Measurements from ENCODE around the gene POLE4. TPM values are rescaled to one million over a fixed set of nuclear protein-coding genes. Genes with fewer than 3 reads are reported as not detected.
A peak's percentile ranks its signal among the peaks of the same experiment; 100 is the strongest.

Gene POLE4
- polyA plus RNA-seq, 3 donors: 18.6 to 79.0 (median 58.6) TPM

DNA sequence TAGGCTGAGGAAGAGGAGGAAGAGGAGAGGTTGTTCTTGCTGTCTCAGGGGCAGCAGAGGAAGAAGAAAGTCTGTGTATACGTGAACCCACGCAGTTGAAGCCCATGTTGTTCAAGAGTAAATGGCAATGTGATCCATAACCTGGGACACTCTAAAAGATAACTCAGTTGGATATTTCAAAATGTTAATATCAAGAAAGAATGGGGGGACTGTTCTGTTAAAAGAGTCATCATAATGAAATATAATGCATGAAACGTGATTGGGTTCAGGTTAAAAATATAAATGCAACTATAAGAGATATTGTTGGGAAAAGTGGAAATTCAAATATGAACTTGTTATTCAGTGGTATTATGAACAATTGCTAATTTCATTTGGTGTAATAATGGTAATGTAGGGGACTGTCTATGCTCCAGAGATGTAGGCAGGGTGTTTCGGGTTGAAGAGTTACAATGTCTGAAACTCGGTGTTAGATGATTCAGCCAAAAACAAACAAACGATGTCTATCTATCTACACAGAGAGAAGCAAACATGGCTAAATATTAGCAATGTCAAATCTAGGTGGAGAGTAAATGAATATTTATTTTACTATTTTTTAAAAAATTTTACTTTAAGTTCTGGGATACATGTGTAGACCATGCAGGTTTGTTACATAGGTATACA is 21.1 kb upstream of the POLE4 start:
- 90 to 94% (median 94%) methylated on average over 6 of the region's 6 CpGs for WGBS, 3 donors
- H3K27ac ChIP-seq (ENCODE audit: low read depth, low read length): no peak overlapping the region

DNA sequence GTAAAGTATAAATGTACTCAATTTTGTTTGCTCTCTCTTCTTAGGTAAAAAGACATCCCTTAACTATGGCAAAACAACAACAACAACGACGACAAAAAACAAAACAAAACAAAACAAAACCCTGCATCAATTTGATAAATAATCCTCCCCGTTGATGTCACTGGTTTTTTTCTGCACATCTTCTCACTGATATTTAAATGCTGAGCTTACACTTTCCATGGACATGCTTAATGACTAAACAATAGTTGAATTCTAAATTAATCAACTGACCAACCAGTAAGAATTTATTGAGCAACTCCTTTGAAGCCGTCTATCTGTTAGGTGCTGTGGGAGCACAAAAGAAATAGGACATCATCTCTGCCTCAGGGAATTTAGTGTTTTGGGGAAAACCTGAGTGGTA is 20.2 kb upstream of the POLE4 start:
- 89 to 96% (median 96%) methylated on average over 4 of the region's 4 CpGs for WGBS, 3 donors
- H3K27ac ChIP-seq (ENCODE audit: low read depth, low read length): no peak overlapping the region

DNA sequence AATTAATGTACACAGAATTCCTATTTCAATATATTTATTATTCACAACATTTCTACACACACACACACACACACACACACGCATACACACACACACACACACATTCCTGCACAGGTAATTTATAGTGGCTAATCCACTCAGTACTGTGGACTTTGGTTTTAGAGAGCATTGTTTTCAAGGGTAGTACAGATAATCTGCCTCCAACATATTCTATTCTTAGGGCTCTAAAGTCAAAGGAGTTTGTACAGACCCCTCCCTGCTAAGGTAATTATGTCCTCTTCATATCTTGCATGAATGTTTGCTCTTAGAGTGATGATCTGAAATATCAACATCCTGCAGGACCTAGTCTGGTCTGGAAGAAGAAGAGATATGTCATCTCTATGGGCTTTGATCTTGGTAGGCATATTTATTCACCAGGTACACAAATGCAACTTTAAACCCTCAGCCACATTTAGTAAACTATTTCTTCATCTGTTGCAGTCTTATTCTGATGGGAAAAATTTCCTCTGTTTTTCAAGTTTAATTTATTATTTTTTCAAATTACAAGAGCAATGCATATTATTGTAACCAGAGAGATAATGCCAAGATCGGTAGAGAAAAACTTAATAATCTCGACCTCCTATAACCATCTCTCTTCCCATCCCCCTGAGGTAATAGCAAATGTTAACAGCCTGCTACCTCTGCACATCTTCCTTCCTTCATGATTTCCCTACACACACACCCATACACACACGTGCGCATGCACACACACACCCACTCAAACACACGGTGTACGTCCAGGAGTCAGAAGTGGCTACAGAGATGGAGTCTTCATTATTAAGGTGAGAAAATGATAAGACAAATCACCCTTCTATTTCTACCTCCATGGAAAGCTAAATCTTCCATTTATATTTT is 18.3 kb upstream of the POLE4 start:
- WGBS, 3 donors: 85 to 92% (median 91%) methylated on average over 7 of the region's 7 CpGs
- no peak overlapping the region for H3K27ac ChIP-seq (ENCODE audit: low read depth, low read length)

DNA sequence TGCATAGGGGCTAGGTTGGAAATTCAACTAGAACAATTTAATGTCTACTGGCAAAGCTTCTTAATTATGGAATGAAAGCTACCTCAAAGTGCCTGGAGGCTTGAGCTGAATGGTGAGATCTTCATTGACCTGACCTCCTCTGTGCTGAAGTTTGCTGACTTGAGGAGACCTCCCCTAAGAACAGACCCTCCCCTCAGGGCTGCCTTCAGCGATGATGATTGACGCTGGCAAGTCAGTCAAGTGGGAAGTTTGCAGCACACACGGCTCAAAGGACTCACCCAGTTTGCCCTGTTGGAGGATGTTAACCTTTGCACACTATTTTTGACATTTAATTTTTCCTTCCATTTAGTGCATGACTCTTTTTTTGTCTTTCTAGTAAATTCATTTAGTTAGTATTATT is 17.2 kb upstream of the POLE4 start:
- H3K27ac ChIP-seq (ENCODE audit: low read depth, low read length): no peak overlapping the region

DNA sequence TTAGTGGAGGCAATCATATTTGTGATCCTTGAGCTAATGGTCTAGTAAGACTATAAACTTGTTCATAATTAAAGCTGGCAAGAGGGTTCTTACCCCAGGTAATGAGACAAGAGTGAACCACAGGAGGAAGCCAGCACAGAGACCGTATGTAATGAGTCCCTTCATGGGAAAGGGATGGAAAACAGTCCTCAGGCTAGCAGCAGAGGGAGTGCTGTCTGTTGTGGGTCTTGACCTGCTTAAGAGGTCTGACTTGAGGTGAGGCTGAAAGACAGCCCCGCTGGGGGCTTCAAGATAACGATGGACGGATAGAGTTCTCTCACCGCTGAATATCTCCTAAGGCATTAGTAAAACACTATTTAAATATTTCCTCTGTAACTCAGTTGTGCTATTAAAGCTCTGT is 16.2 kb upstream of the POLE4 start:
- 83 to 91% (median 85%) methylated on average over 5 of the region's 5 CpGs for WGBS, 3 donors

More for the DNA sequence above, 17.2 kb upstream of the POLE4 start:
- WGBS, 3 donors: 90 to 95% (median 91%) methylated on average over 3 of the region's 3 CpGs

DNA sequence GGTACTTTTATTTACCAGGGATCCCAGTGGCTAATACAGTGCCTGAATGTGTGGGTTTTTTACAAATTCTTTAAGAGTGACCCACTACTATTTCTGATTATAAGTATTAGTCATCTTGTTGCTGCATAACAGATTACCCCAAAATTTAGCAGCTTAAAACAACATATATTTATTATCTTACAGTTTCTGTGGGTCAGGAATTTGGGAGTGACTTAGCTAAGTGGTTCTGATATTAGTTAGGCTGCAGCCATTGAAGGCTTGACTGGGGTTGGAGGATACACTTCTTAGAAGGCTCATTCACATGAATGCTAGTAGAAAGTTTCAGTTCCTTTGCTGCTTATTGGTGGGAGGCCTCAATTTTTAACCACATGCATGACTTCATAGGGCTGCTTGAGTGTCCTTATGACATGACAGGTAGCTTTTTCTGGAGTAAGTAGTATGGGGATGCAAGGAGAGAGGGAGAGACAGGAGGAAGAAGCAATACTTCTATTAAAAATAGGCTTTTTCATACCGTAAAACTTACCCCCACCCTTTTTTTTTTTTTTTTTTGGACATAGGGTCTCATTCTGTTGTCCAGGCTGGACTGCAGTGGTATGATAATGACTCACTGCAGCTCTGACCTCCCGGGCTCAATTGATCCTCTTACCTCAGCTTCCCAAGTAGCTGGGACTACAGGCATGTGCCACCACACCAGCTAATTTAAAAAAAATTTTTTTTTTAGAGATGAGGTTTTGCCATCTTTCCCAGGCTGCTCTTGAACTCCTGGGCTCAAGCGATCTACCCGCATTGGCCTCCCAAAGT is 13.3 kb upstream of the POLE4 start:
- H3K27ac ChIP-seq (ENCODE audit: low read depth, low read length): no peak overlapping the region
- 94 to 96% (median 95%) methylated on average over 4 of the region's 4 CpGs for WGBS, 3 donors

More for the DNA sequence above, 16.2 kb upstream of the POLE4 start:
- H3K27ac ChIP-seq (ENCODE audit: low read depth, low read length): no peak overlapping the region

DNA sequence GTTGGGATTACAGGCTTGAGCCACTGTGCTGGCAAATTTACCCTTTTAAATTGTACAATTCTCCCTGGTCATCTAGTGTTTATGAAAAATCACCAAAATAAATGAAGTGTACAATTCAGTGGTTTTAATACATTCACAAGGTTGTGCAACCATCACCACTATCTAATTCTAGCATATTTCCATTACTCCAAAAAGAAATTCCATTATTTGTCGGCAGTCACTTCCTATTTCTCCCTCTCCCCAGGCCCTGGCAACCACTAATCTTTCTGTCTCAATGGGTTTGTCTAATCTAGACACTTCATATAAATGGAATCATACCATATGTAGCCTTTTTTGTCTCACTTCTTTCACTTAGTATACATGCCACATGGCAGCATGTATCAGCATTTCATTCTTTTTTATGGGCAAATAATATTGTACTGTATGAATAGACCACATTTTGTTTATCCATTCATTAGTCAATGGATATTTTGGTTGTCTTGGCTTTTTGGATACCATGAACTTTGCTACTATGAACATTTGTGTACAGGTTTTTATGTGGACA is 12.6 kb upstream of the POLE4 start:
- 70 to 88% (median 72%) methylated on average over 1 of the region's 1 CpG for WGBS, 3 donors
- H3K27ac ChIP-seq (ENCODE audit: low read depth, low read length): no peak overlapping the region

DNA sequence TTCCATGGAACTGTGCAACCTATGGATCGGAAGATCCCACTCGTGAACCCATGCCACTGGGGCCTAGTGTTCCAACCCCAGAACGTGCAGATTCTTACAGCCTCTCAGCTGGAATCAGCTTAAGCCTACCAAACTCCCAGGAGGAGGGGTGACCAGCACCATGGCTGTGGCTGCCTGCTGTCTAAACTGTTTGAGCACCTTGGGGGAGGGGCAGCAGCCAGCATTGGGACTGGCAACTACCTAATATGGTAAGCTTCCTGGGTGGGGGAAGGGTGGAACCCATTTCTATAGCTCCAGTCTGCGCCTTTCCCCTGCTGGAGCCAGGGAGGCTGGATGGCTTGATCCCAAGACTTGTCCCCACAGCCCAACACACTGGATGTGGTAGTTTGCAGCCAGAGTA is 10.7 kb upstream of the POLE4 start:
- H3K27ac ChIP-seq (ENCODE audit: low read depth, low read length): no peak overlapping the region
- 90 to 95% (median 91%) methylated on average over 4 of the region's 4 CpGs for whole genome bisulfite sequencing, 3 donors

DNA sequence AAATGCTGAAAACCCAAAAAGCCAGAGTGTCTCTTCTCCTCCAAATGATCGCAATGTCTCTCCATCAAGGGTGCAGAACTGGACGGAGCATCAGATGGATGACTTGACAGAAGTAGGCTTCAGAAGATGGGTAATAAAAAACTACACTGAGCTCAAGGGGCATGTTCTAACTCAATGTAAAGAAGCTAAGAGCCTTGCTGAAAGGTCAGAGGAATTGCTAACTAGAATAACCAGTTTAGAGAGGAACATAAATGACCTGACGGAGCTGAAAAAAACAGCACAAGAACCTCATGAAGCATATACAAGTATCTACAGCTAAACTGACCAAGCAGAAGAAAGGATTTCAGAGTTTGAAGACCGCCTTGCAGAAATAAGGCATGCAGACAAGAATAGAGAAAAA is 9.7 kb upstream of the POLE4 start:
- 82 to 97% (median 84%) methylated on average over 4 of the region's 4 CpGs for WGBS, 3 donors

DNA sequence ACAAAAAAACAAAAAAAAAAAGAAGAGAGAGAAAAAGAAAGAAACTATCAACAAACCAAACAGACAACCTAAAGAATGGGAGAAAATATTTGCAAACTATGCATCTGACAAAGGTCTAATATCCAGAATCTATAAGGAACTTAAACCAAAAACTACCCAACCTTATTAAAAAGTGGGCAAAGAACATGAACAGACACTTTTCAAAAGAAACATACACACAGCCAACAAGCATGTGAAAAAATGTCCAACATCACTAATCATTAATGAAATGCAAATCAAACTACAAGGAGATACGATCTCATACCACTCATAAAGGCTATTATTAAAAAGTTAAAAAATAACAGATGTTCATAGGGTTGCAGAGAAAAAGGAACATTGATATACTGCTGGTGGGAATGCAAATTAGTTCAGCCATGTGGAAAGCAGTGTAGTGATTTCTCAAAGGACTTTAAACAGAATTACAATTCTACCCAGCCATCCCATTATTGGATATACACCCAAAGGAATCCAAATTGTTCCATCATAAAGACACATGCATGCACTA is 7.2 kb upstream of the POLE4 start:
- H3K27ac ChIP-seq (ENCODE audit: low read depth, low read length): no peak overlapping the region
- WGBS, 3 donors: 79 to 83% (median 82%) methylated on average over 1 of the region's 1 CpG

More for the DNA sequence above, 9.7 kb upstream of the POLE4 start:
- no peak overlapping the region for H3K27ac ChIP-seq (ENCODE audit: low read depth, low read length)

DNA sequence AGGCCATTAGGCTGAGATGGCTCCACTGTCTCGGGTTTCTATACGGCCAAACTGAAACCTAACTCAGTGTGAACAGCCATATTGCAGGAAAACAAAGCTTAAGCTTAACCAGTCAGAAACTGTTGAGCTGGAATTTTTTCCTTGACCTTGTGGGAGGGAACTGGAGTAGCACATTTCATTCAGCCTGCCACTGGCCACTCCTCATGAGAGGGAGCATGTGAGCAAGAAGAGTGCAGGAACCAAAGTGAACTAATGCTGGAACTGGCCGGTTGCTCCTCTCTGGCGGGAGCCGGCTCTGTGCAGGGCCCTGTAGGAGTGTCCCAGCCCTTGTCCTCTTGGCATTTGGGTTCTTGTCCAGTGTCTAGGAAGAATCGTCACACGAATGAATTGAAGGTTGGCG is 5.9 kb upstream of the POLE4 start:
- H3K27ac ChIP-seq (ENCODE audit: low read depth, low read length): no peak overlapping the region
- WGBS, 3 donors: 95 to 98% (median 97%) methylated on average over 8 of the region's 8 CpGs

DNA sequence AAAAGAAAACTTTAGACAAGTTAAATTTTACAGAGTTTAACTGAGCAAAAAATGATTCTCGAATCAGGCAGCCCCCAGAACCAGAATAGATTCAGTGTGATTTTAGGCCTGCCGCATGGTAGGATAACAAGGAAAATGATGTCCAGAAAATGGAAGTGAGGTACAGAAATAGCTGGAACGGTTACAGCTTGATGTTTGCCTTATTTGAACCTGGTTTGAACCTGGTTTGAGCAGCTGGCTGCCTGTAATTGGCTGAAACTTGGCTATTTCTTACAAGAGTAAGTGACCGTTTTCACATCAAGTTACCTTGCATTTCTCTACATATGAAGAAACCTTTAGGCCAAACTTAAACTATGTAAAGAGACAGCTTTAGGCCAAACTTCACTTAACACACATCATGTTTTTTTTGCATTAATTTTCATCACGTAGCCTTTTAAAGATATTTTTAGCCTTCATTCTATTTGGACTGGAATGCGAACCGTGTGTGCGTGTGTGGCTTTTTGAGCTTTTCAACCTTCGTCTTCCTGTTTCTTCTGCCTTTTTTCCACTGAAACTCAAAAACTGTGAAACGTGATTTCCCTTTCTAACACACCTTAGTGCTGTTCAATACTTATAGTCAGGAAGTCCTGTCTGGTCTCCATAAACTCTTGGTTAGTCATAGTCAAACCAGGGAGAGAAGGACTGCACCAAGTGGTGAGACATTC is 4.5 kb upstream of the POLE4 start:
- 84 to 91% (median 84%) methylated on average over 10 of the region's 10 CpGs for WGBS, 3 donors
- H3K27ac ChIP-seq (ENCODE audit: low read depth, low read length): no peak overlapping the region

DNA sequence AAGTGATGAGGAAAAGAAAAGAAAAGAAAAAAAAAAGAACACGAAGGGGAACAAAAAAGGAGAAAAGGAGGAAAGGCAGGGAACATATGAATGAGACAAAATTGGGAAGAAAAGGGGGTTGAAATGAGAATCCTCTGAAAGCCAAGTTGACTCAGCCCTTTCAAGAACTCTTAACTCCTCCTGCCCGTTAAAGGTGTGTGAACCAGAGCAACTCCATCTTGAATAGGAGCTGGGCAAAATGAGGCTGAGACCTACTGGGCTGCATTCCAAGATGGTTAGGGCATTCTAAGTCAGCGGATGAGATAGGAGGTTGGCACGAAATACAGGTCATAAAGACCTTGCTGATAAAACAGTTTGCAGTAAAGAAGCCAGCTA is 4.0 kb upstream of the POLE4 start:
- WGBS, 3 donors: 64 to 96% (median 88%) methylated on average over 4 of the region's 4 CpGs
- H3K27ac ChIP-seq (ENCODE audit: low read depth, low read length): no peak overlapping the region

DNA sequence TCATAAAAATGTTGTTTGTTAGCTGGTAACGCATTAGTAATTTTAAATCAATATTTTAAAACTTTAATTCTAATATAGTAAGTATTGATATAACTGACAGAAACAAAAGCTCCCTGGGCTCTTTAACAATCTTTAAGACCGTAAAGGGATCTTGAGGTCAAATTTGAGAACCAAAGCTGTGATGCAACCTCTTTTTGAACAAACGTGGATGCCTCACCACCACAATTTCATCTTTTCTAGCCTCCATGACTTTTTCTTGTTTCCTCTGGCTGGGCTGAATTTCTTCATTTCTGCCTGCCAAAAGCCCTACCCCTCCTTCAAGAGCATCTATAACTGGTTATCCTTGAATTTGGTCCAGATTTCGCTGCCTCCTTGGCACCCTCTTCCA is 563 bp upstream of the POLE4 start:
- H3K27ac ChIP-seq (ENCODE audit: low read depth, low read length): peak overlapping the region; percentile 75
- 49 to 52% (median 50%) methylated on average over 4 of the region's 4 CpGs for WGBS, 3 donors

DNA sequence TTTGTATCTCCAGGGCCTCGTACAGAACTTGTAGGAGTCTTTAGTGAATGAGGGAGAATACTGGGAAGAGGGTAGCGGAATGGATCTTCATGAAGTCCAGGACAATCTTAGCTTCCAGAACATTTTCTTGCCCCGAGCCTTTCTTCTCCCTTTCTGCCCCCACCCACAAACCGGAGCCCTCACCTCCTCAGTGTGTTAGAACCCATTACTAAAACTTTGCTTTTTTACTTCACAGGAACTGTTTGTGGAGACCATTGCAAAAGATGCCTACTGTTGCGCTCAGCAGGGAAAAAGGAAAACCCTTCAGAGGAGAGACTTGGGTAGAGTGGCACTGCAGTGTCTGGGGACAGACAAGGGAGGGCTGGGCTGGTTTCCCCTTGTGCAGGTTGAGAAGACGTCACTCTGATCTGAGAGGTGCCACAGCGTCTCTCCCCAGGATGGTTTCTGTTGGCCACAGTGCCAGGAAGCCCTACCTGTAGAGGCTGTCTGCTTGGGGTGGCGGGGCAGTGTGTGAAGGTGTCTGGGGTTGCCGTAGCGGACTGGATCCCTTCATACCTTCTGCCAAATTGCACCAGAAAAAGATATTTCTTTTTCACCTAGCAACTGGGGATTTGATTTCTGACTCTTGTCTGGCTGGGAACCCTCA is 786 bp downstream of the POLE4 start:
- H3K27ac ChIP-seq (ENCODE audit: low read depth, low read length): no peak overlapping the region
- WGBS, 3 donors: 82 to 83% (median 83%) methylated on average over 10 of the region's 10 CpGs

DNA sequence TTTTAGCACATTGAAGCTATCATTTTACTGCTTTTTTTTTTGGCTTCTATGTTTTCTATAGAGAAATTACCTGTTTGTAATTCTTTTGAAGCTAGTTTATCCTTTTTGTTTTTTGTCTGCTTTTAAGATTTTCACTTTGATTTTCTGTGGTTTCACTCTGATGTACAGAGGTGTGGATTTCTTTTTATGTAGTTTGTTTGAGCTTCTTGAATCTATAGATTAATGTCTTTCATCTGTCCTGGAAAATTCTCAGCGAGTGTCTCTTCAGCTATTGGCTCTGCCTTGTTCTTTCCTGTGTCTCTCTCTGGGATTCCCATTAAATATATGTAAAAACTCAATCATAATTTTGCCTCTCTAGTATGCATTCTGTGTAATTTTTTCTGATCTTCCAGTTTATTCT is 8.4 kb downstream of the POLE4 start:
- 87 to 90% (median 90%) methylated on average over 1 of the region's 1 CpG for WGBS, 3 donors
- no peak overlapping the region for H3K27ac ChIP-seq (ENCODE audit: low read depth, low read length)

DNA sequence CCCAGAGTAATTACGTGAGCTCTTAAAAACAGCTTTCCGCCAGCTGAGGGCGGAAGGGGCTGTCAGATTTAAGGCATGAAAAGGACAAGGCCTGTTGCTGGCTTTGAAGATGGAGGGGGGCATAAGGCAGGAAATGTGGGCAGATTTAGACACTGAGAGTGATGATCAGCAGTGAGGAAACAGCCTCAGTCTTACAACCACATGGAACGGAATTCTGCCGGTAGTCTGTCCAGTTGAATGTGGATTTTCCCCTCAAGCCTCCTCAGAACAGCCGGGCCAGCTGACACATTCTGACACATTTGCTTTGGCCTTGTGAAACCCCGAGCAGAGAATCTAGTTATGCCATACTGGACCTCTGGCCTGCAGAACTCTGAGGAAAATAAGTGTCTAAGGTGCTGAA is 16.6 kb downstream of the POLE4 start:
- 68 to 80% (median 75%) methylated on average over 7 of the region's 7 CpGs for WGBS, 3 donors
- no peak overlapping the region for H3K27ac ChIP-seq (ENCODE audit: low read depth, low read length)

DNA sequence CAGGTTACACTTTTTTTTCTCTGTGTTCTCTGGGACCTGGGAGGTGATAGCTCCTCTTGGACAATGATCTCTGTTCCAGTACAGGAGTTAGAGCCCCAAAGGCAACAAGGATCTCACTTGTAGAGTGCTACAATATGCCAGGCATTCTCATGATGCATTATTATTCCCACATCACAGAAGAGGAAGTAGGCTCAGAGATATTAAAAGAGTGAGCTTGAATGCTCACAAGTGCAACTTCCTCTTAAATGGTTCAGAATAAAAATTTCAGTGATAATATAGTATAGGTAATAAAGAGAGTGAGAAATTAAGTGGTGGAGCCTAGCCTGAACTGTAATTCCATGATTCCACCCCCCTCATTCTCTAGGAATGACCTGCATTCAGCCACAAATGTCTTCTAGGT is 21.4 kb downstream of the POLE4 start:
- H3K27ac ChIP-seq (ENCODE audit: low read depth, low read length): no peak overlapping the region

Data from adipose tissue (tissue), 3 donors.